ENCODE data around the gene SNRPA. TPM values are rescaled to one million over a fixed set of nuclear protein-coding genes. Genes with fewer than 3 reads are reported as not detected.

Gene SNRPA
- total and polyA plus RNA-seq, 2 of the 13 experiments (the other 11 are each of a cell fraction or from before 2014, with no cell fraction given), result 59.6 to 162 TPM

- WGBS (ENCODE audit: low lambda C conversion rate), result 64% methylated on average over 9 of the region's 9 CpGs
- H3K27ac ChIP-seq (ENCODE audit: extremely low read length, insufficient read depth, low read length), result peak overlapping the region; percentile 75
- no peak for TF ChIP-seq IRF2 (CRISPR knock-in tag; IDR thresholded peaks at IDR 0.05)
- no peak for TF ChIP-seq NPAS2 (CRISPR knock-in tag; IDR thresholded peaks at IDR 0.05; ENCODE audit: borderline replicate concordance)
- TF ChIP-seq ZNF598 (CRISPR knock-in tag; IDR thresholded peaks at IDR 0.05; ENCODE audit: borderline replicate concordance), result no peak
- no peak for TF ChIP-seq HOXA9 (CRISPR knock-in tag; IDR thresholded peaks at IDR 0.05; ENCODE audit: borderline replicate concordance)
- no peak for TF ChIP-seq TFDP2 (CRISPR knock-in tag; IDR thresholded peaks at IDR 0.05)
- no peak for TF ChIP-seq ZNF12 (CRISPR knock-in tag; IDR thresholded peaks at IDR 0.05)
- no peak for TF ChIP-seq REL (CRISPR knock-in tag; conservative IDR thresholded peaks at IDR 0.05)
- TF ChIP-seq SOX13 (IDR thresholded peaks at IDR 0.05), result no peak
- TF ChIP-seq SOX13 (CRISPR knock-in tag; conservative IDR thresholded peaks at IDR 0.05 in 1 of 2, IDR thresholded peaks at IDR 0.05 in 1 of 2), result no peak
- no peak for TF ChIP-seq KIAA2018 (CRISPR knock-in tag; IDR thresholded peaks at IDR 0.05; ENCODE audit: borderline replicate concordance)
- TF ChIP-seq ZNF770 (CRISPR knock-in tag; IDR thresholded peaks at IDR 0.05), result peak; percentile 84
These were observed 3.7 kb downstream of the SNRPA start for GRCh38 chr19:40754611-40755247.

More at GRCh38 chr19:40754611-40755247, 3.7 kb downstream of the SNRPA start:
- intact Hi-C loops (cut with micrococcal nuclease; ENCODE audit: unreplicated experiment) (no loop called here), in situ Hi-C loops (cut with HindIII; ENCODE audit: extremely low pct_ligation_motif_present, low pct_unique_long_range_greater_than_20kb) (loop anchor here (5.0 kb wide), 2 partner anchors 37 to 53 kb away; partner anchors contain the start of genes COQ8B and ITPKC)
- peak overlapping the region; percentile 57 for H3K9ac ChIP-seq (ENCODE audit: insufficient read depth, low read depth, low read length)
- ChIA-PET POLR2A (interaction anchor here (0.5 to 7.8 kb wide), 11 partner anchors 9 to 44 kb away, joined by 3 to 90 read pairs (median 4); partner anchors contain the start of genes COQ8B, EGLN2, ITPKC and RAB4B), CTCF (ENCODE audit: low intra/inter-chr PET ratio, low total read pairs) (no interaction called here)
- BruUV-seq (replicated peaks), result no TSS peak
- peak; percentile 62 for DNase-seq (ENCODE audit: low spot score)
- no peaks in the 10 kb centered on the region; a peak in 1 of 5 replicates for H3K27me3 ChIP-seq (ENCODE audit: control insufficient read depth in 1 of 2, insufficient read depth in 2 of 2, low read length in 2 of 2)
- FAIRE-seq, result peak; percentile 40
- H3K4me2 ChIP-seq (ENCODE audit: low read depth, low read length), result peak overlapping the region; percentile 72
- H3K4me3 ChIP-seq (replicated peaks in 1 of 3; ENCODE audit: insufficient read depth in 1 of 3, low read depth in 2 of 3, low read length in 3 of 3), result peak overlapping the region in 2 of 3 experiments; percentile 35 to 45; a peak in 5 of 6 replicates
- H4K20me1 ChIP-seq (ENCODE audit: insufficient read depth, low read length), result peaks cover 39% of the 10 kb centered on the region
- no peak overlapping the region for H2AFZ ChIP-seq (ENCODE audit: low read length)
- peak; percentile 24 for ATAC-seq
- H3K36me3 ChIP-seq (replicated peaks in 1 of 2; ENCODE audit: control insufficient read depth in 1 of 2, insufficient read depth in 2 of 2, low read length in 2 of 2), result peaks cover 13 to 38% of the 10 kb centered on the region in 2 experiments; a peak in 4 of 5 replicates
- peaks cover 58% of the 10 kb centered on the region for H3K4me1 ChIP-seq (ENCODE audit: insufficient read depth, low read length)
- peaks cover 67% of the 10 kb centered on the region for H3K79me2 ChIP-seq (ENCODE audit: insufficient read depth, low read length)
- no peaks in the 10 kb centered on the region for H3K9me3 ChIP-seq (ENCODE audit: low read length)

All from HepG2 (cell line).